Gastrocnemius medialis (tissue), 4 donors: ENCODE data around the gene MALRD1. TPM values are rescaled to one million over a fixed set of nuclear protein-coding genes. Genes with fewer than 3 reads are reported as not detected.

Experiments
- ATAC-seq, 2 donors: fragments of 150-250 bp; one replicate each; pipeline ENCODE4 v1.9.1; 2016
- DNase-seq, 2 donors: peaks; one replicate each; pipeline ENCODE4 v3.0.0-alpha.2; 2019
- H3K27ac ChIP-seq, 4 donors: fragments of 200-600 bp; sonication (generic); 1 replicate in 1 of 4; 2 replicates in 3 of 4; pipeline ENCODE4 v1.5.1; 2016 to 2018; ENCODE audit warnings: mild to moderate bottlenecking in 2 of 4, moderate library complexity in 1 of 4
- H3K27me3 ChIP-seq, 3 donors: fragments of 200-600 bp; sonication (generic) in 2 of 3; 1 replicate in 1 of 3; 2 replicates in 2 of 3; pipeline versions ENCODE4 v1.5.1 to v1.6.0; 2016 to 2019; ENCODE audit warnings: mild to moderate bottlenecking in 1 of 3, moderate library complexity in 1 of 3
- H3K36me3 ChIP-seq, 2 donors: fragments of 200-600 bp; sonication (generic) in 1 of 2; one replicate each; pipeline ENCODE4 v1.5.1; 2017 to 2018
- H3K4me1 ChIP-seq, 2 donors: fragments of 200-600 bp; sonication (generic) in 1 of 2; one replicate each; pipeline ENCODE4 v1.5.1; 2016 to 2017; ENCODE audit warnings: mild to moderate bottlenecking in 2 of 2
- H3K4me3 ChIP-seq, 4 donors: fragments of 200-600 bp; sonication (generic) in 3 of 4; 1 replicate in 1 of 4; 2 replicates in 3 of 4; pipeline ENCODE4 v1.5.1; 2016 to 2019; ENCODE audit warnings: mild to moderate bottlenecking in 2 of 4
- H3K9me3 ChIP-seq, 3 donors: fragments of 200-600 bp; sonication (generic) in 2 of 3; 1 replicate in 1 of 3; 2 replicates in 2 of 3; pipeline ENCODE4 v1.5.1; 2016 to 2019
- CTCF ChIP-seq, 5 experiments: fragments of 450-650 bp in 3 of 5; fragments of 200-600 bp in 2 of 5; sonication (generic) in 2 of 5; IDR thresholded peaks in 4 of 5; conservative IDR thresholded peaks in 1 of 5; 1 replicate in 4 of 5; 2 replicates in 1 of 5; pipeline ENCODE4 v1.5.1; 2016 to 2019; ENCODE audit warnings: antibody characterized with exemption in 5 of 5, mild to moderate bottlenecking in 3 of 5, moderate library complexity in 3 of 5
- POLR2A ChIP-seq, 2 donors: fragments of 450-650 bp; IDR thresholded peaks; one replicate each; pipeline ENCODE4 v1.6.1; 2017; ENCODE audit warnings: antibody characterized with exemption in 2 of 2, mild to moderate bottlenecking in 2 of 2, moderate library complexity in 2 of 2
- in situ Hi-C, 4 donors: fragments of 200-750 bp; cut with MboI; loops; one replicate each; pipeline versions ENCODE4 v1.15.0 to v1.8.0; 2017; ENCODE audit warnings: low sequenced_read_pairs in 4 of 4
- intact Hi-C: fragments of 100-400 bp; cut with DNase I; formaldehyde crosslinking; loops from one replicate; pipeline ENCODE4 v1.15.1; 2023; ENCODE audit warnings: low total_unique reads
- total RNA-seq, 4 donors: library from RNA; depleted of rRNA; stranded (reverse); fragments of >200 nt; gene quantifications; one replicate each; pipeline versions ENCODE4 v1.1.0 to v1.2.3, GENCODE V29; 2016

Gene MALRD1
- total RNA-seq, 4 donors from 2014 or later, result 0.75 TPM; not detected in 3

- Histone ChIP-seq H3K27me3 (no peaks in the 10 kb centered on the region), H3K4me1 (no peaks in the 10 kb centered on the region), H3K36me3 (no peaks in the 10 kb centered on the region), H3K4me3 (no peak overlapping the region), H3K27ac (no peak overlapping the region), H3K9me3 (no peaks in the 10 kb centered on the region)
- TF ChIP-seq POLR2A (IDR thresholded peaks at IDR 0.05), result no peak
- TF ChIP-seq CTCF (IDR thresholded peaks at IDR 0.05 in 4 of 5, conservative IDR thresholded peaks at IDR 0.05 in 1 of 5), result no peak
- ATAC-seq (no peak), DNase-seq (no peak)
- in situ Hi-C loops (no loop called here), intact Hi-C loops (no loop called here)
Measured at GRCh38 chr10:19204246-19204917, 155.8 kb downstream of the MALRD1 start.

- Histone ChIP-seq H3K9me3 (no peaks in the 10 kb centered on the region), H3K36me3 (no peaks in the 10 kb centered on the region), H3K27me3 (no peaks in the 10 kb centered on the region), H3K4me1 (no peaks in the 10 kb centered on the region), H3K4me3 (no peak overlapping the region), H3K27ac (no peak overlapping the region)
- no peak for DNase-seq
- intact Hi-C loops, result no loop called here
- in situ Hi-C loops, result no loop called here
- ATAC-seq, result no peak
- no peak for TF ChIP-seq CTCF (IDR thresholded peaks at IDR 0.05 in 4 of 5, conservative IDR thresholded peaks at IDR 0.05 in 1 of 5)
- TF ChIP-seq POLR2A (IDR thresholded peaks at IDR 0.05), result no peak
Measured at GRCh38 chr10:19209319-19209718, 160.7 kb downstream of the MALRD1 start.

- intact Hi-C loops (no loop called here), in situ Hi-C loops (no loop called here)
- Histone ChIP-seq H3K4me1 (no peaks in the 10 kb centered on the region), H3K4me3 (no peak overlapping the region), H3K27ac (no peak overlapping the region), H3K36me3 (no peaks in the 10 kb centered on the region), H3K9me3 (no peaks in the 10 kb centered on the region), H3K27me3 (no peaks in the 10 kb centered on the region)
- DNase-seq (no peak), ATAC-seq (no peak)
- no peak for TF ChIP-seq CTCF (IDR thresholded peaks at IDR 0.05 in 4 of 5, conservative IDR thresholded peaks at IDR 0.05 in 1 of 5)
- no peak for TF ChIP-seq POLR2A (IDR thresholded peaks at IDR 0.05)
Measured at GRCh38 chr10:19212590-19212989, 164.0 kb downstream of the MALRD1 start.

DNA sequence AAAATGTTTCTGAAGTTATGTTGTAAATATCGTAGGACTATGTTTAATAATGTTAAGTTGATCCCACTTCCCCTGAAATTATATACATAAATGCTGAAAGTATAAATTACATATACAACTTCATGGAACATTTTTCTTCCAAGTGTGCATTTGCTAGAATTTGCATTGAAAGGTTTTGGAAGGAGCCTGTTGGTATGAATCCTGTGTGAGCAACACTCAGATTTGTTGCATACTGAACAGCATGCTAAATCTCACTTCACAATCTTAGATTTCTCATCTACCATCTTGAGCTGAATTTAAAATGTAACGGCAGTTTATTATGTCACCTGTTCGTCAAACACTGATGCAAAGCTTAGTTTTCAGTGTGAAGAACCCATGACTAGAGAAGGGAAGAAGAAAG, 172.6 kb downstream of the MALRD1 start:
- DNase-seq (no peak), ATAC-seq (no peak)
- no peak overlapping the region for H3K27ac ChIP-seq
- no peak for TF ChIP-seq CTCF (IDR thresholded peaks at IDR 0.05 in 4 of 5, conservative IDR thresholded peaks at IDR 0.05 in 1 of 5)
- no peak for TF ChIP-seq POLR2A (IDR thresholded peaks at IDR 0.05)
- in situ Hi-C loops (no loop called here), intact Hi-C loops (no loop called here)
- no peaks in the 10 kb centered on the region for H3K9me3 ChIP-seq
- H3K4me1 ChIP-seq, result no peaks in the 10 kb centered on the region
- H3K4me3 ChIP-seq, result no peak overlapping the region
- H3K27me3 ChIP-seq, result no peaks in the 10 kb centered on the region
- H3K36me3 ChIP-seq, result no peaks in the 10 kb centered on the region

DNA sequence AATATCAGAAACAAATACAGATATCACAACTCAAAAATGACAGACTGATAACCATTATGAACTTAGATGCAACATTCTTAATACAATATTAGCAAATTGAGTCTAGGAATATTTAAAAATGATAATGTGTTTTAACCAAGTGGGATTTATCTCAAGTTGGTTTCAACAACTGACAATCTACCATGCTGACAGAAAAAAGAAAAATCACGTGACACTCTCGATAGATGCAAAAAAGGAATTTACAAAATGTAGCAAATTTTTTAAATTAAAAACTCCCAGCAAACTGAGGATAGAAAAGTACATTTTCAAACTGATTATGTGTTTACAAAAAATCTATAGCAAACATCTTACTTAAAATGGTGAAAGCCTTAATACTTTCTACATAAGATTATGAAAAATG, 177.4 kb downstream of the MALRD1 start:
- H3K9me3 ChIP-seq, result no peaks in the 10 kb centered on the region
- no peak for TF ChIP-seq POLR2A (IDR thresholded peaks at IDR 0.05)
- no peak for TF ChIP-seq CTCF (IDR thresholded peaks at IDR 0.05 in 4 of 5, conservative IDR thresholded peaks at IDR 0.05 in 1 of 5)
- no peak overlapping the region for H3K4me3 ChIP-seq
- in situ Hi-C loops, result no loop called here
- no peak for DNase-seq
- H3K36me3 ChIP-seq, result no peaks in the 10 kb centered on the region
- H3K27me3 ChIP-seq, result no peaks in the 10 kb centered on the region
- no peak for ATAC-seq
- intact Hi-C loops, result no loop called here
- H3K4me1 ChIP-seq, result no peaks in the 10 kb centered on the region
- H3K27ac ChIP-seq, result no peak overlapping the region
